T-helper 2 cell treated with Interferon-gamma antibody and Interleukin-4, amounts not matched to agents 100 ng/mL and 5 ng/mL, for 36 hours (primary cell): Measurements from ENCODE around the gene MALAT1. TPM values are rescaled to one million over a fixed set of nuclear protein-coding genes. Genes with fewer than 3 reads are reported as not detected.

ENCODE experiments used
- intact Hi-C: fragments of 100-400 bp; cut with micrococcal nuclease; formaldehyde crosslinking; loops from one replicate; pipeline ENCODE4 v1.15.1; 2023
- total RNA-seq: library from RNA; stranded (reverse); gene quantifications from 2 replicates; pipeline ENCODE4 v1.2.3, GENCODE V29; 2022

The MALAT1 gene
- total RNA-seq, 1 donor from 2014 or later = 6,337 TPM

DNA sequence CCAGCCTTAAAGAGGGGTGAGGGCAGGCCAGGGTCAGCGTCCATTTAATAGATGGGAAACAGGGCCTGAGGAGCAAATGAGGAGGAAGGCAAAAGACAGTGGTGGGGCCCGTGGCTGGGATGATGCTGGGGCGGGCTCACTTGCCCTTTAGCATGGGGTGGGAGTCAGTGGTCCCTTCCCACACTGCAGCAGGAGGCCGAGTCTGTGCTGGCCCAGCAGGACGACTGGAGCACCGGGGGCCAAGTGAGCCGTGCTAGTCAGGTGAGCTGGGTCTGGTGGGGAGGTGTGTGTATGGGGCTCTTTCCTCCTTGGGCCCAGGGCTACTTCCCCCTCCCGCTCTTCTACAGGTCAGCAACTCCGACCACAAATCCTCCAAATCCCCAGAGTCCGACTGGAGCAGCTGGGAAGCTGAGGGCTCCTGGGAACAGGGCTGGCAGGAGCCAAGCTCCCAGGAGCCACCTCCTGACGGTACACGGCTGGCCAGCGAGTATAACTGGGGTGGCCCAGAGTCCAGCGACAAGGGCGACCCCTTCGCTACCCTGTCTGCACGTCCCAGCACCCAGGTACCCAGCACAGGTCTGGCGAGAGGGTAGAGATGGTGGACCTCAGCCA, 38.9 kb downstream of the MALAT1 start:
- intact Hi-C loops = no loop called here

DNA sequence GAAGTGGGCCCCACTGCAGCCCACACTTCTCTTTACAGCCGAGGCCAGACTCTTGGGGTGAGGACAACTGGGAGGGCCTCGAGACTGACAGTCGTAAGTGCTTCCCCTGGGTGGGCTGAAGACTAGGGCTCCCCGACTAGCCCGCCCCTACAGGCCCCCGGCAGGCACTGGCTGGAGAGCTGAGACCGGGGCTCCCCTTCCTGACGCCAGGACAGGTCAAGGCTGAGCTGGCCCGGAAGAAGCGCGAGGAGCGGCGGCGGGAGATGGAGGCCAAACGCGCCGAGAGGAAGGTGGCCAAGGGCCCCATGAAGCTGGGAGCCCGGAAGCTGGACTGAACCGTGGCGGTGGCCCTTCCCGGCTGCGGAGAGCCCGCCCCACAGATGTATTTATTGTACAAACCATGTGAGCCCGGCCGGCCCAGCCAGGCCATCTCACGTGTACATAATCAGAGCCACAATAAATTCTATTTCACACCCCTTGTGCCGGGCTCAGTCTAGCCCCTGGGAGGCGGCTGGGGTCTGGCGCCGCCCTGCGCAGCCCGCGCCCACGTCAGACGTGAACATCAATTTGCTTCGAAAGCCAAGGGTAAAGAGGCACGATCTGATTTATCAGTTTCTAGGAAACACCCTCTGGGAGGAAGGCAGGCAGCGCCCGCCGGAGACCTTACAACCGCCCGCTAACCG, 39.5 kb downstream of the MALAT1 start:
- intact Hi-C loops = no loop called here

DNA sequence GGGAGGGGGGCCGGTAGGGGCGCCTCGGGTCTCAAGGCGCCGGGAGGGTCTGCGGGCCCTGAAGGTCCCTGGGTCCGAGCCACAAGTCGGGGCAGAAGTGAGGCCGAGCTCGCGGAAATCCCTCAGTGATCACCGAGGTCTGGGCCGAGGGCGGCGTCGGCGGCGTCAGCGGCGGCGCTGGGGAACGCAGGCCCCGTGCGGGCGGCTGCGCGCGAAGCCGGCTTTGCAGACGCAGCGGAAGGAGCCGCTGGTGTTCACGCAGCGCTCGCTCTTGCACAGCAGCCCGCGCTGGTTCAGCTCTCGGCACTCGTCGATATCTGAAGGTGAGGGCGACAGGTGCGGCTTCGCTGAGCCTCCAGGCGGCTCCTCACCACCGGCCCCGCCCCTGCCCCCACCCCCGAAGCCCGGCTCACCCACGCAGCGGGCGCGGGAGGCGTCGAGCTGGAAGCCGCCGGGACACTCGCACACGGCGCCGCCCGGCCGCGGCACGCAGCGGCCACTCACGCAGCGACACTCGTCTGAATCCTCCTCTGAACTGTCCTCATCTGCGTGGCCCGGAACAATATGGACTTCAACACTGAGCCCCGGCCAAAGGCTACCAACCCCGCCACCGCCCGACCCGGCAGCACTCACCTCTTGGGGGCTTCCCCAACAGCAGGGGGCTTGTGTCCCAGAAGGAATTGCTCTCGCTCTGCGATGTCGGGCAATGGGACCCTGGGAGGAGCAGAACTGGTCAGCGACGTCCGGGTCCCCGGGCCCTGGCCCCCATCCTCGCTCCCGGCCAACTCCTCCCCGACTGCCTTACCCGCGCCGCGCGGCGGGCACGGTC, 40.3 kb downstream of the MALAT1 start:
- intact Hi-C loops = no loop called here

DNA sequence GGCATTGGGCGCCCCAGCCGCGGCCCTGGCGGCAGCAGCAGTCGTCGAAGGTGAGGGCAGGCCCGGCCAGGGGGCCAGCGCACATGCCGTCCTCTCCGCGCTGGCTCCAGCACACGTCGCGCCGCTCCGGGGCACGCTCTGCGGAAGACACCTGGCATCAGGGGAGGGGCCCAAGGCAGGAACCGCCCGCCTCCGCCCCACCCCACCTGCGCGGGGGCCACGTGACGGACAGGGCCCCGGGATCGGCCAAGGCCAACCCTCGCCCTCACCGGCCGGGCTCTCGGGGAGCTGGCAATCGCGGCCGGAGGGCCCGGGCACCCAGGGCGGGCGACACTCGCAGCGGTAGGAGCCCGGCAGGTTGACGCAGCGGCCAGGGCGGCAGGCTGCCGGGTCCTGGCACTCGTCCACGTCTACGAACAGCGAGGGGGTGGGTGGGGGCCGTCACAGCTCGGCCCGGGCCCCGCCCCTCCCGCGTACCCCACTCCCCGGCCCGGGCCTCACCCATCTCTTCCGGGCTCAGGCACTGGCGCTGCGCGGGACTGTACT, 41.0 kb downstream of the MALAT1 start:
- intact Hi-C loops = loop anchor here (1.0 to 2.0 kb wide), 5 partner anchors 15 to 75 kb away; partner anchors contain the start of genes PCNX3, SCYL1 and ZNRD2

DNA sequence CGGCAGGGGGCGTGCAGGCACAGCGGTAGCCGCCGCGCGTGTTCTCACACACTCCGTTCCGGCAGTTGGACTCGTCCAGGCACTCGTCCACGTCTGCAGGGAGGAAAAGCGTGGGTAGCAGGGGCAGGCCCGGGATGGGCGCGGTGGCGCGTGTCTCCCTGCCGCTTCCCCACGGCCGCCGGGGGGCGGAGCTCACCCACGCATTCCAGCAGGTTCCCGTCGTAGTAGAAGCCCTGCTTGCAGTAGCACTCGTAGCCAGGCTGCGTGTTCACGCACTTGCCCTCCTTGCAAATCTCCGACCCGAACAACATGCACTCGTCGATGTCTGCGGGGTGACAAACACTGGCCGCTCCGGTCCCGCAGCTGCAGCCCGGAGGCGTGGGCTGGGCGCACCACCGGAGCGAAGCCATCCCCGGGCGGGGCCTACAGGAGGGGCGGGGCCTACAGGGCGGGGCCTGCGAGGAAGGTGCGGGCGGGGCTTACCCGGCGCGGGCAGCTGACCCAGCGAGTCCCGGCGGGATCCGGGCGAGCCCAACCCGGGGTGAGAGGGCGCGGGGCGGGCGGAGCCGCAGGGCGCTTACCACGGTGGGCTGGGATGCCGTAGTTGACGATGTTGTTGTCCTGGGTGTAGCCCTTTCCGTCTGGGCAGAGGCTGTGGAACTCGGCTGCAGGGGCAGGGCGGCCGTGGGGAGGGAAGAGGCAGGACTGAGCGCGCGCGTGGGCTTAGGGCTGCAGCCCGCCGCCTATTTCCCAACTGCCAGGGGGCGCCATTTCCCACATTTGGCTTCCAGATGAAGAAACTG, 41.6 kb downstream of the MALAT1 start:
- intact Hi-C loops = loop anchor here (1.0 to 2.0 kb wide), 5 partner anchors 14 to 75 kb away; partner anchors contain the start of genes PCNX3, SCYL1 and ZNRD2

DNA sequence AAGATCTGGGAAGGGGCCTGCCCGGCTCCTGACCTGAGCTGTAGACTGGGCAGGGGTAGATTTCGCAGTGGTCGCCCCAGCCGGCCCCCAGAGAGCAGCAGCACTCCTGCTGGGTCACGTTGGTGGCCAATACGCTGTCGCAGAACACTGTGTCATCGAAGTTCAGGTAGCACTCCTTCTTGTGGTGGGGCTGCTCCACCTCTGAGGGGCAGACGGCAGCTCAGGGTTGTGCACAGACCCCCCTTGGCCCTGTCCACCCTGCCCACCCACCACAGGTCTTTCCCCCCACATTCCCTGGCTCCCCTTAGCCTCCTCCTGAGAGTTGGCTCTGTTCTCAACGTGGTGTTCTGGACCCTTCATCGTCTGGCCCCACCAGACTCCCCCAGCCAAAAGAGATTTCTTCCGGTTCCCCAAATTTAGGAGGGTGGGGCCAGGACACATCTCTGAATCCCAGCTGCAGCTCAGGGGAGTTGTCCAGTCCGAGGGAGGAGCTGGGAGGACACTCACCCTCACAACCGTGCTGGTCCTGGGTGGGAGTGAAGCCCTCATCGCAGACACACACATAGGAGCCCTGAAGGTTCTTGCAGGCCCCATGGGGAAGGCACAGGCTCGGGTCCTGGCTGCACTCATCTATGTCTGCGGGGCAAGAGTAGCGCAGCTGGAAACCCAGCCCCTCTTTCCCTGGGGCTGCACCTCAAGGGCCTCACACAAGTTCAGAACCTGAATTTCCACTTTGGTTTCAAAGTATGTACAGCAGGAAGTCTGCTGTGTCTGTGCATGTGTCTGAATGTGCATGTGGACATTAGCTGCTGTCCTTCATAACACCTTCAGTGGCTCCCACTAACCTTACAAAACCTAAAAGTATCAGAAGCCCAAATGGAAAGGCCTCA, 42.5 kb downstream of the MALAT1 start:
- intact Hi-C loops = loop anchor here (2.0 kb wide), 2 partner anchors 13 to 17 kb away; partner anchors contain the start of gene SCYL1

DNA sequence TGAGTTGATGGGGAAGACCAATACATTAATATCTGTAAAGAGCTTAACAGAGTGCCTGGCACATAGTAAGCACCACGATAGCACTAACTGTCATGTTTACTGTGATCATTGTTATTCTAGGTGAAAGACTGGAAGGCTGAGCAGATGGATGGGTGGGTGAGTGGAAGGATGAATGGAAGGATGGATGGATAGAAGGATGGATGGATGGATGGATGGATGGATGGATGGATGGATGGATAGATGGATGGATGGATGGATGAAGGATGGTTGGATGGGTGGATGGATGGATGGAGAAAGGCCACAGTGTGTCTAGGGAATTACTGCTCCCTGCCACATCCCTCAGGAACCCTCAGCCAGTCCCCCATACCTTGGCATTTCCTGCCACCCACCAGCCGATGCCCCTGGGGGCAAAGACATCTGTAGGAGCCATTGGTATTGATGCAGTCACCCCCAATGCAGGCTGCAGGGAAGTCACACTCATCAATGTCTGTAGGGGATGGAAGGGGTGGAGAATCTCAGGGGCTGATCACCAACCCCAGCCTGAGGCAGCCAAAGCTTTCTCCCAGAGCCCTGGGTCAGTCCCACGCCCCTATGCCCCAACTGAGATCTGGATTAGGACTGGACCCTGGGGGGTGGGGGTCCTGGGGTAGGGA, 44.0 kb downstream of the MALAT1 start:
- intact Hi-C loops = no loop called here

DNA sequence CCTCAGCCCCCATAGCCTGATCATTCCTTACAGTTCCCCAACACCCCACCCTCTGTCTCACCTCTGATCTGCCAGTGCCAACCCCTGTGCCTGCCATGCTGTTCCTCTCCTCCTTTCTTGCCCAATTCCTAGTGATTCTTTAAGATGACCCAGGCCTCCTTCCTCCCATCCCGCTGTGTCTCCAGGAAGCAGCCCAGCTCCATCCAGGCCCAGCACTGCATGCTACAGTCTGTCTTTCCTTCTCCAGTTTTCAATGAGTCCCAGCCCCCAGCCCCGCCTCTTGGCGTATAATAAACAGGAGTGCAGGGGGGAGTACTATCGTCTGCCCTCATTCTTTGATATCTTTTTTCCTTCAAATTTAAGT, 47.0 kb downstream of the MALAT1 start:
- intact Hi-C loops = no loop called here

DNA sequence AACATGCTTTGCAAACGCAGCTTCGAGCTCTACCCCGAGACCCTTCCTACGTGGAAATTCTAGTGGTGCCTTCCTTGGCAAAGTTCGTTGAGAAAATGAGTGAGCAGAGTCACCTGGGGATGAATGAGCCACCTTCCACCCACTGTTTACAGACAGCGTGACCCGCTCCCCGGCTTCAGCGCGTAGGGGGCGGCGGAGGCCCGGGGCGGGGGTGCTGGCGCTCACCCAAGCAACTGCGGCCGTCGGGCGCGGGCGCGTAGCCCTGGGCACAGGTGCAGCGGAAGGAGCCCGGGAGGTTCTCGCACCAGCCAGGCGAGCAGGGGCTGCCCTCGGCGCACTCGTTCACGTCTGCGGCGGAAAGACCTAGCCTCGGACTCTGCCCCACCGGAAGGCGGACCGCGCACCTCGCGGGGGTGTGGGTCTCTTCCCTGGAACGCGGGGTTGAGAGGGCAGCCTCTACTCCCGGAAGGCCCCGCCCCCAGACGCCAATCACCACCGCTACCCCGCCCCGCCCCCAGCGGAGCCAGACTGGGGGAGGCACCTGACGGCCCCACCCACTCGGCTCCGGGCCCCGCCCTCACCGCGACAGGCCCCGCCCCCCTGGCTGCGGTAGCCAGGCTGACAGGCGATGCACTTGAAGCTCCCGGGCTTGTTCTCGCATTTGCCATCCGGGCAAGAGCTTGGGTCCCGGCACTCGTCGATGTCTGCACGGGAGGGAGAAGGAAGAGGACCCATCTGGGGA, 47.5 kb downstream of the MALAT1 start:
- intact Hi-C loops = no loop called here

DNA sequence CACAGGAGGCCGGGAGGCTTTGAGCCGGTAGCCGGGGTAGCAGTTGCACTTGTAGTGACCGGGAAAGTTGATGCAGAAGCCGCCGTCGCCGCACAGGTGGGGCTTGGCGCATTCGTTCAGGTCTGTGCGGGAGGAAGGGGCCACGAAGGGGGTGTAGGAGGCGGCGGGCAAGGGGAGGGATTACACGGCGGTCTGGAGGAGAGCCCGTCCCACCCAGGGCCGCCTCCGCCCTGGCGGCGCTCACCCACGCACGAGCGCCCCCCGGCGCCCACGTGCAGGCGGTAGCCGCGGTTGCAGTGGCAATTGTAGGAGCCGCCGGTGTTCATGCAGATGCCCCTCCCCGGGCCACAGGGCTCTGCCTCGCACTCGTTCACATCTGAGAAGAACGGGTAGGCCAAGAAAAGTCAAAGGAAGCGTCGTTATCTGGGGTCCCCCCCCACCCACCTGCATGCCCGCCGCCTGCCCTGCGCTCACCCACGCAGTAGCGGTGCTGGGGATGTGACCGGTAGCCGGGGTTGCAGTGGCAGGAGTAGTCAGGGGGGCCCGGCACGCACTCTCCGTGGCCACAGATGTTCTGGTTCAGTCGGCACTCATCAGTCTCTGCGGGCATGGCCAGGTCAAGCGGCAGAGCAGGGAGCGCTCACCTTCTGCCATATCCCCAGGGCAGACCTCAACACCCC, 48.7 kb downstream of the MALAT1 start:
- intact Hi-C loops = no loop called here

DNA sequence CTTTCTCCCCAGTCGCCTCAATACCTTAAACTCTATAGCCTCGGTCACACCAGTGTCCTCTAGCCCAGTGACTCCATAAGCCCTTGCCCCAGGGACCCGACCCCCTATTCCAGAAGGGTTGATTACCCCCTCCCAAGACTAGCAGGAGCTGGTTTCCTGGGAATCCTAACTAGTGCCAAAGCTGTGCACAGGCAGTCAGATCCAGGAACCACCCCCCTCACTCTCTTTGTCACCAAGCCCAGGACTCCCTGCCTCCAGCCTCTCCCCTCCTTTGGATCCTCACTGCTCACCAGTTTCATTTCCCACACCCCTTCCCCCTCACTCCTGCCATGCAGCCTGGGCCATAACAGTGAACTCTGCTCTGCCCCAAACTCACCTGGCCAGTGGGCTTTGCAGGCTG, 49.5 kb downstream of the MALAT1 start:
- intact Hi-C loops = no loop called here

DNA sequence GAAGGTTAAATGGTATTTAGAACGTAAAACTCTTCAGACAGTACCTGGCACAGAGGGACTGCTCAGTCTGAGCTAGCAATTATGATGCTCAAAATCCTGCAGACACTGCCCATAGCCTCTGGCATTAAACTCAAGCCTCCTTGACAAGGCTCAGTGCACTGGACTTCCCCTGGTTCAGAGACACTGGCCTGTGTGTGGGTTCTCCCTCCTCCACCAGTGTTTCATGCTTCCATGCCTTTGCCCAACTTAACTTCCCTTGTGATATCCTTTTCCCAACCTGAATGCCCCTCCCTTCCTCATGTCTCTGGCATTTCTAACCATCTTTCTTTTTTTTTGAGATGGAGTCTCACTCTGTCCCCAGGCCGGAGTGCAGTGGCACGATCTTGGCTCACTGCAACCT, 50.3 kb downstream of the MALAT1 start:
- intact Hi-C loops = no loop called here

DNA sequence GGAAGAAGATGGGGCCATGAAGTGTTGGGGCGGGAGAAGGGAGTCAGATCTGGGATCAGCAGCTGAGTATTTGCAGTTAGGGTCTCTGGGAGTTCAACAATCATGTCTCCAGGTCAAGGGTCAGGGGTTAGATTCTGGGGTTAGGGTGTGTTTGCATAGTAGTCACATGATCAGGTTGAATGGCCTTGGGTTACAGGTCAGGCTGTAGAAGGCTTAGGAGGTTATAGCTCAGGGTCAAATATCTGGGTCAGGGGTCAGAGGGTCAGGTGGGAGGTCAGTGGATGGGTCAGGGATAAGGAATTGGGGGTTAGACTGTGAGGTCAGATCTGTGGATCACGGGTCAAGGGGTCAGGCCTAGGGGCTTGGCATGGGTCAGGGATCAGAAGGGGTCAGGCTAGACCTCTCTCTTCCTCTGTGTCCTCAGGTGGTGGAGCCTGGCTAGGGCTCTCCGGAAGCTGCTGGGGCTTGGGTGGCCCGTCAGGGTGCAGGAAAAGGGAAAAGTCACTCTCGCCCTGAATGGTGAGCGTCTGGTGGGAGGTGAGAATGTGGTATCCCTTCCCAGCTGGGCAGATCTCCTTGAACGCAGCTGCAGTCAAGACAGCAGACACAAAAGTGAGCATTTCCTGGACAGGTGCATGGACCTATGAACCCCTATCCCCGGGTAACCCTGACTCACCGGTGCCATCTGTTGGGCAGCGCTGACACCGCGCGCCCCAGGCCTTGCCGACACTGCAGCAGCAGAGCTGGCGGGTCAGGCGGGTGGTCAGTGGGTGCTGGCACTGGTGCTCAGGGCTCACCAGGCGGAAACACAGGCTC, 52.9 kb downstream of the MALAT1 start:
- intact Hi-C loops = loop anchor here (2.0 kb wide), 1 partner anchor 19 kb away; the partner anchor contains the start of gene ZNRD2

DNA sequence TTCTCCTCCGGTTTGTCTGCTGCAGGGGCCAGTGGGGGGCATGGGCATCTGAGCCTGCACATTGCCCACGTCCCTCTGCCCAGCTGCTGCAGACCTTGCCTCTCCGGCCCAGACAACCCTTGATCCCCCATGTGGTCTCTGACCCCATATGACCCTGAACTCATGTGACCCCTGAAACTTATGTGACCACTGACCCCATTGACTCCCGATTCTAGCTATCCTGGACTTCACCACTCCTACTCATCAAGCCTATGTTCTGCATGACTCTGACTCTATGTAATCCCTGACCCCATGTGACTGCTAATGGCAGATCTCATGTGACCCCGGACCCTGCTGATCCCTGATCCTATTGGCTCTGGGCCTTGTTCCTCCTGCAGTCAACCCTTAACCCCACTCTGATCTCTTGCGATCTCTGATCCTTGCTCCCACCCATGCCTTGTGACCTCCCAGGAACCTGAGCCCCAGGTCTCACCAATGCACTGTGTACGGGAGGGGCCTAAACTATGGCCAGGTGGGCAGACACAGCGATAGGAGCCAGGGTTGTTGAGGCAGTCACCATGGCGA, 53.6 kb downstream of the MALAT1 start:
- intact Hi-C loops = loop anchor here (2.0 kb wide), 1 partner anchor 18 kb away; the partner anchor contains the start of gene ZNRD2

DNA sequence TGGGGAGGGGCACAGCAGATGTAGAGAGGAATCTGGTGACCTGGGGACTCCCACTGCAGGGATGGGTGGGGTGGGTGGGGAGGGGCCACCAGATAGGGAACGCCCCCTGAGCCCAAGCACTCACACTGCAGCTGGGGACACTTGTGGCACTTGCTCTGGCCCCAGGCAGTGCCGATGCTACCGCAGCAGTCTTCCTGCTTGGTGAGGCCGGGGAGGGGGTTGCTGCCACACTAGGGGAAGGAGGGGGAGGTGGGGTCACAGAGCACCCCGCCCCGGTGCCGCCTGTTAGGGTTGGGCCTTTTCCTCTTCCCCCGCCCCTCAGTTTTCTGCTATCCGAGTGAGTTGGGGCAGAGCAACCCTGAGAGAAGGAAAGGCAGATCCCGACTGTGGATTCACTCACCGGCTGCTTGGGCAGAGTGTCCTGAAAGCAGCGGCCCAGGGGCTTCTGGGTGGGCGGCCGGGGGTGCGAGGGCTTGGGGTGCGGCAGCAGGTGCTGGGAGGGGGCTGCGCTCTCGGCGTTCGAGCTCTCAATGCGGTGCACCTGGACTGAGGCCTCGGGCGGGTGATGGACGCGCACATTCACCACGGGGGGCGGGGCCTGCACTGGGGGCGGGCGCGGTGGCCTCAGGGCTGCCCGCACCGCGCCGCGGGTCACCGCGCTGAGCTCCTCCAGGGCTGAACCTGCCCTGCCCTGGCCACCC, 54.6 kb downstream of the MALAT1 start:
- intact Hi-C loops = loop anchor here (2.0 kb wide), 2 partner anchors 13 to 17 kb away; partner anchors contain the start of gene ZNRD2
